ENCODE measurements around the gene GTF2H1.
A peak's percentile ranks its signal among the peaks of the same experiment; 100 is the strongest.

Gene GTF2H1

DNA sequence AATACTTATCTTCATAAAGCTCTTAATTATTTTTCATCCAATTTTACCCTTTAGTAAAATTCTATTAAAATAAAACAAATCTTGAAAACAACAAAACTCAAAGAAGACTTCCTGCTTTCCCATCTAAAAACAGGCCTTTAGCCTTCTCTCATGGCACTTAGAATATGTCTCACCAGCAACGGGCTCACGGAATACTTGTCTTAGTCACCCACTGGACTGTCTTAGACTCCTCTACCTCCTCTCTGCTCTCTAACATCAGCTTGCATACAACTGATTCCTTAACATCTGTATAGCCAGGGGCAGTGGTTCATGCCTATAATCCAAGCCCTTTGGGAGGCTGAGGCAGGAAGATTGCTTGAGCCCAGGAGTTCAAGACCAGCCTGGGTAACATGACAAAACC is 14.1 kb upstream of the GTF2H1 start:
- no peak for DNase-seq (ENCODE audit: extremely low read depth, insufficient read length)
- TF ChIP-seq, protein P1, sequence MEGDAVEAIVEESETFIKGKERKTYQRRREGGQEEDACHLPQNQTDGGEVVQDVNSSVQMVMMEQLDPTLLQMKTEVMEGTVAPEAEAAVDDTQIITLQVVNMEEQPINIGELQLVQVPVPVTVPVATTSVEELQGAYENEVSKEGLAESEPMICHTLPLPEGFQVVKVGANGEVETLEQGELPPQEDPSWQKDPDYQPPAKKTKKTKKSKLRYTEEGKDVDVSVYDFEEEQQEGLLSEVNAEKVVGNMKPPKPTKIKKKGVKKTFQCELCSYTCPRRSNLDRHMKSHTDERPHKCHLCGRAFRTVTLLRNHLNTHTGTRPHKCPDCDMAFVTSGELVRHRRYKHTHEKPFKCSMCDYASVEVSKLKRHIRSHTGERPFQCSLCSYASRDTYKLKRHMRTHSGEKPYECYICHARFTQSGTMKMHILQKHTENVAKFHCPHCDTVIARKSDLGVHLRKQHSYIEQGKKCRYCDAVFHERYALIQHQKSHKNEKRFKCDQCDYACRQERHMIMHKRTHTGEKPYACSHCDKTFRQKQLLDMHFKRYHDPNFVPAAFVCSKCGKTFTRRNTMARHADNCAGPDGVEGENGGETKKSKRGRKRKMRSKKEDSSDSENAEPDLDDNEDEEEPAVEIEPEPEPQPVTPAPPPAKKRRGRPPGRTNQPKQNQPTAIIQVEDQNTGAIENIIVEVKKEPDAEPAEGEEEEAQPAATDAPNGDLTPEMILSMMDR (IDR thresholded peaks at IDR 0.05; ENCODE audit: insufficient read depth, low read length, poor library complexity, severe bottlenecking): no peak
- no peaks in the 10 kb centered on the region for H3K27me3 ChIP-seq (replicated peaks; ENCODE audit: control insufficient read depth, insufficient read depth, low read length)
- peaks cover 10% of the 10 kb centered on the region for H3K36me3 ChIP-seq (ENCODE audit: control insufficient read depth, insufficient read depth, low read length)
- H3K4me3 ChIP-seq (replicated peaks; ENCODE audit: low read depth, low read length): no peak overlapping the region

DNA sequence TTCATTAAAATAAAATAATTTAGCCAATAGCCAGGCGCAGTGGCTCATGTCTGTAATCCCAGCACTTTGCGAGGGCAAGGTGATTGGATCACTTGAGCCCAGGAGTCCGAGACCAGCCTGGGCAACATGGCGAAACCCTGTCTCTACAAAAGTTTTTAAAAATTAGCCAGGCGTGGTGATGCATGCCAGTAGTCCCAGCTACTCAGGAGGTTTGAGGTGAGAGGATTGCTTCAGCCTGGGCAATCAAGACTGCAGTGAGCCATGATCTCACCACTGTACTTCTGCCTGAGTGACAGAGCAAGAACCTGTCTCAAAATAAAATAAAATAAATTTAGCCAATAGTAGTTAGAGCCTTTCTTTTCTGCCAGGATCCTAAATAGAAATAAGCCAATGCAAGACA is 12.7 kb upstream of the GTF2H1 start:
- H3K27me3 ChIP-seq (replicated peaks; ENCODE audit: control insufficient read depth, insufficient read depth, low read length): no peaks in the 10 kb centered on the region
- TF ChIP-seq, protein P1 (IDR thresholded peaks at IDR 0.05; ENCODE audit: insufficient read depth, low read length, poor library complexity, severe bottlenecking): no peak
- no peak for DNase-seq (ENCODE audit: extremely low read depth, insufficient read length)
- peaks cover 10% of the 10 kb centered on the region for H3K36me3 ChIP-seq (ENCODE audit: control insufficient read depth, insufficient read depth, low read length)
- H3K4me3 ChIP-seq (replicated peaks; ENCODE audit: low read depth, low read length): no peak overlapping the region

DNA sequence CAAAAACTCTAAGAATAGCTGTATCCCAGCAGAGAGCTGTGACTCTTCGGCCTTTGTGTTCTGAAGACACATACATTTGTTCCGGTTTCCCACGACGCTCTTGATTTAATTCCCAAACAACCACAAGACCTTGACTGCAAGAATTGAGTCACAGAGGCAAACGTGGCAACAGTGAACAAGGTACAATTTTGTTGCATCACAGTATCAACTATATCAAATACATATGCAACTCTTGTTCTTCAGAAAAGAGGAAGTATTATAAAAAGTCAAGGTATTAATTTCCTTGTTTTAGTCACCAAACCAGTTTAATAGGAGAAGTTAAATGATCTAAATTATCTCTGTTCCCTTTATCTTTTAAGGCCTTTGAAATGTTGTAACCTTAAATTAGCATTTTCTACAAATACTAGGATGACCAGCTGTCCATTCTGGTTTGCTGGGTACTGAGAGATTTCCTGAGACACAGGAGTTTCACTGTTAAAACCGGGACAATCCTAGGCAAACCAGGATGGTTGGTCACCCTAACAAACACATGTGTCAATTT is 11.5 kb upstream of the GTF2H1 start:
- peaks cover 10% of the 10 kb centered on the region for H3K36me3 ChIP-seq (ENCODE audit: control insufficient read depth, insufficient read depth, low read length)
- TF ChIP-seq, protein P1 (IDR thresholded peaks at IDR 0.05; ENCODE audit: insufficient read depth, low read length, poor library complexity, severe bottlenecking): no peak
- DNase-seq (ENCODE audit: extremely low read depth, insufficient read length): peak; percentile 51
- no peak overlapping the region for H3K4me3 ChIP-seq (replicated peaks; ENCODE audit: low read depth, low read length)
- H3K27me3 ChIP-seq (replicated peaks; ENCODE audit: control insufficient read depth, insufficient read depth, low read length): no peaks in the 10 kb centered on the region

DNA sequence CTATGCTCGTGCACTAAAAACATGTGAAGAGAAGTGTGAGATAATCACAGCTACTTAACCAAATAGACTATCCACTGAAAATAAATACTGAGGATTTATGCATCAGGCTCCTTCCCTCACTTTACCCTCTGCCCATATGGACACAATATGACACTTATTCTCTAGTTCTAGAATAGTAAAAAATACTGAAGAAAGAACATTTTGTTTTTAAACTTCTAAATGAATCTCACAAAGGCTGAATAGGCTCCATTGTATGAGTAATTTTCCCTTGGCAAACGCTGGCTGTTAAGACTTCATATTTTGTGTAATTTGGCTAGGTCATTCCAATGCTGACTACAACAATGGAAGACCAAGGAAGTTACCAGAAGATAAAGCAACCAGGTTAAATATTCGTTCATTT is 10.4 kb upstream of the GTF2H1 start:
- Histone ChIP-seq H3K27me3 (replicated peaks; ENCODE audit: control insufficient read depth, insufficient read depth, low read length) (no peaks in the 10 kb centered on the region), H3K36me3 (ENCODE audit: control insufficient read depth, insufficient read depth, low read length) (peaks cover 6% of the 10 kb centered on the region), H3K4me3 (replicated peaks; ENCODE audit: low read depth, low read length) (no peak overlapping the region)
- TF ChIP-seq, protein P1 (IDR thresholded peaks at IDR 0.05; ENCODE audit: insufficient read depth, low read length, poor library complexity, severe bottlenecking): no peak
- no peak for DNase-seq (ENCODE audit: extremely low read depth, insufficient read length)

DNA sequence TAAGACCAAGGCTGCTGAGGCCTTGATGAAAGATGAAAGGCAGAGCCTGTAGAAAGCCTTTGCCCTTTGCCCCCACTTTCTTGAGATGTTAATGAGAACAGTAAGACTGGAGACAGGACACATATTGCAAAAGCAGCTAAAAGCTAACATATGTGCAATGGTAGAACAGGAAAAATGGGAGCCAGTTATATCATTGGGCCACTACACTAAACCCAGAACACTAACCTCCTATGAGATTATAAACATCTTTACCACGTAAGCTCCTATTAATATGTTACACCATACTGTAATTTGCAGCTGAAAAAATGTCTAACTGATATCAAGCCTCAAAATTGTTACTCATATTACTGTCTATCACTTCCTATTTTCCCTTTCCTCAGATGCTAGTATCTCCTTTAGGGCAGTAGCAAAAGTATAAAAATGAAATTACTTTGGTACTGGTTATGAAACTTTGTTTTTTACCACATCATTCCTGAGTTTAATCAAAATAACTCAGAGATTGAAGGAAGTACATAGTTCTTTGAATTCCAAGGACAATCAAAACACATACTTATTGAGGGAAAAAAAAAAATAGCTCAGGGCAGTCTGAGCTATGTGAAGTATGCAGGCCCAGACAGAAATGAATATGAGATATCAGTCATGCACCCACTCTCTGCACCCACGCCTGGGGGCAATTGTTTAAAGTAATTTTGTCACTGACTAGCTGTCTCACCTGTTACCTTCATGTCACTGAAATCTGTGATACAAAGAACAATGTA is 9.5 kb upstream of the GTF2H1 start:
- Histone ChIP-seq H3K4me3 (replicated peaks; ENCODE audit: low read depth, low read length) (no peak overlapping the region), H3K36me3 (ENCODE audit: control insufficient read depth, insufficient read depth, low read length) (peaks cover 6% of the 10 kb centered on the region), H3K27me3 (replicated peaks; ENCODE audit: control insufficient read depth, insufficient read depth, low read length) (no peaks in the 10 kb centered on the region)
- DNase-seq (ENCODE audit: extremely low read depth, insufficient read length): no peak
- TF ChIP-seq, protein P1 (IDR thresholded peaks at IDR 0.05; ENCODE audit: insufficient read depth, low read length, poor library complexity, severe bottlenecking): no peak
